Gastrocnemius medialis (tissue), 4 donors: ENCODE results near the gene AIFM3. TPM values are rescaled to one million over a fixed set of nuclear protein-coding genes. Genes with fewer than 3 reads are reported as not detected.

Experiments used
- ATAC-seq, 2 donors: fragments of 150-250 bp; one replicate each; pipeline ENCODE4 v1.9.1; 2016
- DNase-seq, 2 donors: peaks; one replicate each; pipeline ENCODE4 v3.0.0-alpha.2; 2019
- H3K27ac ChIP-seq, 4 donors: fragments of 200-600 bp; sonication (generic); 1 replicate in 1 of 4; 2 replicates in 3 of 4; pipeline ENCODE4 v1.5.1; 2016 to 2018; ENCODE audit warnings: mild to moderate bottlenecking in 2 of 4, moderate library complexity in 1 of 4
- H3K27me3 ChIP-seq, 3 donors: fragments of 200-600 bp; sonication (generic) in 2 of 3; 1 replicate in 1 of 3; 2 replicates in 2 of 3; pipeline versions ENCODE4 v1.5.1 to v1.6.0; 2016 to 2019; ENCODE audit warnings: mild to moderate bottlenecking in 1 of 3, moderate library complexity in 1 of 3
- H3K36me3 ChIP-seq, 2 donors: fragments of 200-600 bp; sonication (generic) in 1 of 2; one replicate each; pipeline ENCODE4 v1.5.1; 2017 to 2018
- H3K4me1 ChIP-seq, 2 donors: fragments of 200-600 bp; sonication (generic) in 1 of 2; one replicate each; pipeline ENCODE4 v1.5.1; 2016 to 2017; ENCODE audit warnings: mild to moderate bottlenecking in 2 of 2
- H3K4me3 ChIP-seq, 4 donors: fragments of 200-600 bp; sonication (generic) in 3 of 4; 1 replicate in 1 of 4; 2 replicates in 3 of 4; pipeline ENCODE4 v1.5.1; 2016 to 2019; ENCODE audit warnings: mild to moderate bottlenecking in 2 of 4
- H3K9me3 ChIP-seq, 3 donors: fragments of 200-600 bp; sonication (generic) in 2 of 3; 1 replicate in 1 of 3; 2 replicates in 2 of 3; pipeline ENCODE4 v1.5.1; 2016 to 2019
- CTCF ChIP-seq, 5 experiments: fragments of 450-650 bp in 3 of 5; fragments of 200-600 bp in 2 of 5; sonication (generic) in 2 of 5; IDR thresholded peaks in 4 of 5; conservative IDR thresholded peaks in 1 of 5; 1 replicate in 4 of 5; 2 replicates in 1 of 5; pipeline ENCODE4 v1.5.1; 2016 to 2019; ENCODE audit warnings: antibody characterized with exemption in 5 of 5, mild to moderate bottlenecking in 3 of 5, moderate library complexity in 3 of 5
- POLR2A ChIP-seq, 2 donors: fragments of 450-650 bp; IDR thresholded peaks; one replicate each; pipeline ENCODE4 v1.6.1; 2017; ENCODE audit warnings: antibody characterized with exemption in 2 of 2, mild to moderate bottlenecking in 2 of 2, moderate library complexity in 2 of 2
- in situ Hi-C, 4 donors: fragments of 200-750 bp; cut with MboI; loops; one replicate each; pipeline versions ENCODE4 v1.15.0 to v1.8.0; 2017; ENCODE audit warnings: low sequenced_read_pairs in 4 of 4
- intact Hi-C: fragments of 100-400 bp; cut with DNase I; formaldehyde crosslinking; loops from one replicate; pipeline ENCODE4 v1.15.1; 2023; ENCODE audit warnings: low total_unique reads
- total RNA-seq, 4 donors: library from RNA; depleted of rRNA; stranded (reverse); fragments of >200 nt; gene quantifications; one replicate each; pipeline versions ENCODE4 v1.1.0 to v1.2.3, GENCODE V29; 2016

Gene AIFM3
- total RNA-seq, 4 donors from 2014 or later, result 0.22 to 0.42 TPM; not detected in 2

- H3K27ac ChIP-seq, result peak overlapping the region in 3 of 4 donors; percentile 91 to 94 (median 92)
- no peaks in the 10 kb centered on the region for H3K9me3 ChIP-seq
- H3K36me3 ChIP-seq, result peaks cover 0 to 4% of the 10 kb centered on the region in 2 donors
- intact Hi-C loops (loop anchor here (5.0 kb wide), 1 partner anchor 37 kb away; the partner anchor contains the start of gene P2RX6), in situ Hi-C loops (no loop called here)
- peaks cover 24 to 33% of the 10 kb centered on the region in 2 donors for H3K4me1 ChIP-seq
- H3K4me3 ChIP-seq, result peak overlapping the region in 2 of 4 donors; percentile 80 to 91
- no peak for TF ChIP-seq CTCF (IDR thresholded peaks at IDR 0.05 in 4 of 5, conservative IDR thresholded peaks at IDR 0.05 in 1 of 5)
- TF ChIP-seq POLR2A (IDR thresholded peaks at IDR 0.05), result no peak
- no peak for ATAC-seq
- no peaks in the 10 kb centered on the region for H3K27me3 ChIP-seq
- no peak for DNase-seq
Observed at GRCh38 chr22:20980523-20980922, 13.5 kb downstream of the AIFM3 start.

GRCh38 chr22:20980938-20981722 is 14.1 kb downstream of the AIFM3 start:
- no peaks in the 10 kb centered on the region for H3K9me3 ChIP-seq
- H3K4me3 ChIP-seq, result peak overlapping the region; percentile 80 to 97 (median 89)
- TF ChIP-seq POLR2A (IDR thresholded peaks at IDR 0.05) (no peak), CTCF (IDR thresholded peaks at IDR 0.05 in 4 of 5, conservative IDR thresholded peaks at IDR 0.05 in 1 of 5) (no peak)
- ATAC-seq (no peak), DNase-seq (no peak)
- in situ Hi-C loops (no loop called here), intact Hi-C loops (loop anchor here (5.0 kb wide), 1 partner anchor 36 kb away; the partner anchor contains the start of gene P2RX6)
- peaks cover 24 to 33% of the 10 kb centered on the region in 2 donors for H3K4me1 ChIP-seq
- H3K36me3 ChIP-seq, result peaks cover 0 to 10% of the 10 kb centered on the region in 2 donors
- H3K27me3 ChIP-seq, result no peaks in the 10 kb centered on the region
- H3K27ac ChIP-seq, result peak overlapping the region; percentile 91 to 94 (median 93)

GRCh38 chr22:20981787-20982562 is 14.9 kb downstream of the AIFM3 start, which contains the start of gene LZTR1:
Gene LZTR1, plus strand, starts transcription at chr22:20982297. Its CDS starts 75 bp downstream, at chr22:20982372.
- DNase-seq, result peak; percentile 73 to 75
- peak; percentile 34 to 78 (median 71) for TF ChIP-seq CTCF (IDR thresholded peaks at IDR 0.05 in 4 of 5, conservative IDR thresholded peaks at IDR 0.05 in 1 of 5)
- peak; percentile 93 to 94 for TF ChIP-seq POLR2A (IDR thresholded peaks at IDR 0.05)
- H3K27me3 ChIP-seq, result no peaks in the 10 kb centered on the region
- intact Hi-C loops, result loop anchor here (1.0 to 5.0 kb wide), 4 partner anchors 20 to 65 kb away; partner anchors contain the start of genes CRKL, LRRC74B, P2RX6 and THAP7
- H3K9me3 ChIP-seq, result no peaks in the 10 kb centered on the region
- ATAC-seq, result peak; percentile 93 to 95
- in situ Hi-C loops, result no loop called here
- H3K4me1 ChIP-seq, result peaks cover 24 to 33% of the 10 kb centered on the region in 2 donors
- peak within 1 kb of the TSS; percentile 80 to 97 (median 89) for H3K4me3 ChIP-seq
- H3K27ac ChIP-seq, result peak within 1 kb of the TSS; percentile 91 to 94 (median 93)
- peaks cover 0 to 15% of the 10 kb centered on the region in 2 donors for H3K36me3 ChIP-seq

GRCh38 chr22:20982563-20982882 is 15.5 kb downstream of the AIFM3 start:
- in situ Hi-C loops, result no loop called here
- TF ChIP-seq CTCF (IDR thresholded peaks at IDR 0.05 in 4 of 5, conservative IDR thresholded peaks at IDR 0.05 in 1 of 5) (no peak), POLR2A (IDR thresholded peaks at IDR 0.05) (no peak)
- Histone ChIP-seq H3K27ac (peak overlapping the region; percentile 91 to 94 (median 93)), H3K9me3 (no peaks in the 10 kb centered on the region), H3K4me1 (peaks cover 24 to 33% of the 10 kb centered on the region in 2 donors), H3K27me3 (no peaks in the 10 kb centered on the region), H3K4me3 (peak overlapping the region; percentile 80 to 97 (median 89)), H3K36me3 (peaks cover 0 to 19% of the 10 kb centered on the region in 2 donors)
- ATAC-seq (peak in 1 of 2 donors; percentile 15), DNase-seq (no peak)
- intact Hi-C loops, result loop anchor here (1.0 to 5.0 kb wide), 4 partner anchors 20 to 65 kb away; partner anchors contain the start of genes CRKL, LRRC74B, P2RX6 and THAP7
